HS-27A (cell line): ENCODE data around the gene TAS1R3.

Experiments
- DNase-seq: peaks from one replicate; pipeline ENCODE4 v3.0.0-alpha.2; 2012; ENCODE audit warnings: low read depth, missing footprints

Gene TAS1R3

DNA sequence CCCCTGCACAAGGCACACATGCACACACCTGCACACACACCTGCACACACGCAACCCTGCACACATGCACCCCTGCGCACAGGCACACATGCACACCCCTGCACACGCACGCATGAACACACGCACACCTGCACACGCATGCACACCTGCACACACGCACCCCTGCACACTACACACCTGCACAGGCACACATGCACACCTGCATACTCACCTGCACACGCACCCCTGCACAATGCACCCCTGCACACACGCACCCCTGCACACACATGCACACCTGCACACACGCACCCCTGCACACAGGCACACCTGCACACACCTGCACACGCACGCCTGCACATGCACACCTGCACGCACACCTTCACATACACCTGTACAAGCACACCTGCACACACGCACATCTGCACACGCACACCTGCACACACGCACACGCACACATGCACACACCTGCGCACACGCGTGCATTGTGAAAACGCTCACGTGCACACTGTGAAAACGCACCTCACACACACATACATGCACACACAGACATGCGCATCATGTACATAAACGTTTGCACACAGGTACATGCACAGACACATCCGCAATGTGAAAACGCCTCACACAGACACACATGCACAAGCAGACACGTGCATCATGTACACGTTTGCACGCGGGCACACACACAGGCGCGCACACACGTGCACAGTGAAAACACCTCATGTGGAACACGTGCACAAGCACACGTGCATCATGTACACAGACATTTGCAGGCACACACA is 9.9 kb downstream of the TAS1R3 start:
- no peak for DNase-seq

DNA sequence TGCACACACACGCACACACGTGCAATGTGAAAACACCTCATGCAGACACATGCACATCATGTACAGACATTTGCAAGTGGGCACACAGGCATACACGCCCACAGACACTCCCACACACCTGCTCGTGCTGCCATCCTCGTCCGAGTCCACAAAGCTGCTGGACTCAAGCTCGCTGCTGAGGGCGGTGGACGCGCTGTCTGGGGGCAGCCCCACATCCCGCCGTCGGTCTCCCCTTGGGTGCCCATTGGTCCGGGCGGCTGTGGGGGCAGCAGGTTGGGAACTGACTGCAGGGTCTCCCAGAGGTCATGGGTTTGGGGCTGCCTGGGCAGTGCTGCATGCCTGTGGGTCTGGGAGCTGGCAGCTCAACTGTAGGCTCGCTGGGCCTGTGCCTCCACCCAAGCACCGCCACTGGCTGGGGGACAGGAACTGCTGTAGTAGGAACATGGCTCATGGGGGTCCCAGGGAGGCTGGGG is 10.5 kb downstream of the TAS1R3 start:
- no peak for DNase-seq

DNA sequence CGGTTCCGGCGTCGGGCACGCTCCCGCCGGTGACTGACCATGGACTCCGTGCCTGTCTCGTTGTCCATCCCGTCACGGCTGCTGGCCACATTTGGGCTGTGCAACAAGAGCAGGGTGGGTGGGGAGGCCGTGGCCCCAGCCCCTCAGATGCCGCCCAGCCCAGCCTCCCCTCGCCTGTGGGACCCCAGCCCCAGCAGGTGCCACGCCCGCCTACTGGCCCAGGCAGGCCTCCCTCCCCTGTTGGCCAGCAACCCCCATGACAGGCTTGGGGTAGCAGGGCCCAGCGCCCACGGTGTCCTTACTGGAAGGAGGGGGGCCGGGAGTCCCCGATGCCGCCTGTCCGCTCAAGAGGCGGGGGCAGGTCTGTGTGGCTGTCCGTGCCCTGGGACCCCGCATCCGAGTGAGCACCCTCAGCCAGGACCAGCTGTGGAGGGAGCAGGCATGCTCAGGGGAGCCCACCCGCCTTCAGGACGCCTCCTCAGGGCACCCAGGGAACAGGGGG is 11.0 kb downstream of the TAS1R3 start:
- DNase-seq, result no peak

DNA sequence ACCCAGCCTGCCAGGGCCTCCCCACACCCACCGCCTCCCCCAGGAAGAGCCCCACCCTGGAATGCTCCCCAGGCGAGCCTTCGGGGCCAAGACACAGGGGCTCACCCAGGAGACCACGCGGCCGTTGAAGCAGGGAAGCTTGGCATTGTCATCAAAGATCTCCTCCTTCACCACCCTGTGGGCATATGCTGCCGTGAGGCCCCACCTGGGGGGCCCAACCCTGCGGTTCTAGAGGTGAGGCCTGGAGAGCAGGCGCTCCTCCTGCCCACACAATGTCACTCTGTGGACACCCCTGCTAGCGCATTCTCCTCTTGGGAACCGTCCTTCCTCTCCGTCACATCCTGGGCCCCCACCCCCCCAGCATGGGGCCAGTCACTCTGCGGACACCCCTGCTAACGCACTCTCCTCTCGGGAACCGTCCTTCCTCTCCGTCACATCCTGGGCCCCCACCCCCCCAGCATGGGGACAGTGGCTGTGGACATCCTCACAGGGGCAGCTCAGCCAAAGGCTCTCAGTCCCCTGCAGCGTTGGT is 11.6 kb downstream of the TAS1R3 start:
- DNase-seq, result no peak

- DNase-seq, result no peak
These were observed 12.8 kb downstream of the TAS1R3 start for GRCh38 chr1:1343811-1344421.

DNA sequence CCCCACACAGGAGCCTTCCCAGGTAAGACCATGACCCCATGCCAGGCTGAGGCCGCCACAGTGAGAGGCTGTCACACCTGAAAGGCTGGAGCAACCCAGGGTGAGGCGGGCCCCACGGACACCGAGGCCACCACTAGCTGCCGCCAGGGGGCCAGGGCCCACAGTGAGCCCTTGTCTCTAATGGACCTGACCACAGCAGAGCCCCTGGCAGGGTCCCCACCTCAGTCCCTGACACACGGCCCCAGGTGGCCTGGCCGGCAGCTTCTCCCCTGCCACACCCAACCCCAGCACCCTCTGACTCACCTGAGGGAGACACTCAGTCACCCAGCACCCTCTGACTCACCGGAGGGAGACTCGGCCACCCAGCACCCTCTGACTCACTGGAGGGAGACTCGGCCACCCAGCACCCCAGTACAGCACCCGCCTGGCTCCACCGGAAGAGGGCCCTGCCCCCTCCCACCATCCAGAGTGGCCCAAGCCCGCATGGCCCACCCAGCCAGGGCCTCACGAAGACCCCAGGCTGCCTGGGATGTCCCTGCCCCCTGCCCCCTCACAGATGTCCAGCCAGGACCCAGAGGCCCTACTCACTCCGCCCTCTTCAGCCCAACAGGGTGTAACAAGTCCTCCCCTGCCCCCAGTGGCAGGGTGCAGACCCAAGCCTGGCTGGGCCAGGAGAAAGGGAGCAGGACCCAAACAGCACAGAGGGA is 13.7 kb downstream of the TAS1R3 start:
- DNase-seq, result peak; percentile 86

DNA sequence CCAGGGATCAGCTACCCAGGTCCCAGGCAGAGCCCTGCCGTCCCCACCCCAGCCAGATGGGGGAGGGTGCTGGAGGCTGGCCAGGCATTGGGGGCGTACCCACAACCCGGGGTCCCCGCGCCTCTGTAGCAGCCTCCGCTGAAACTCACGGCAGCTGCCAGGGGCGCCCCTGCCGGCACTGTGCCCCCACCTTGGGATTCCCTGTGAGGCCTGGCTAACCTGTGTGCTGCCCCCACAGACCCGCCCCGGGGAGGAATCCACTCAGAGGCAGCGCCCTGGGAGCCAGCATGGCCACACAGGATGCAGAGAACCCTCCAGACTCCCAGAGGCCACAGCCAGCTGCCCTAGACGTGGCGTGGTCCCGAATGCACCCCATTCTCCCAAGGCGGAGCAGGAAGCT is 14.3 kb downstream of the TAS1R3 start:
- DNase-seq, result no peak

GRCh38 chr1:1345860-1346500 is 14.9 kb downstream of the TAS1R3 start:
- DNase-seq, result no peak

DNA sequence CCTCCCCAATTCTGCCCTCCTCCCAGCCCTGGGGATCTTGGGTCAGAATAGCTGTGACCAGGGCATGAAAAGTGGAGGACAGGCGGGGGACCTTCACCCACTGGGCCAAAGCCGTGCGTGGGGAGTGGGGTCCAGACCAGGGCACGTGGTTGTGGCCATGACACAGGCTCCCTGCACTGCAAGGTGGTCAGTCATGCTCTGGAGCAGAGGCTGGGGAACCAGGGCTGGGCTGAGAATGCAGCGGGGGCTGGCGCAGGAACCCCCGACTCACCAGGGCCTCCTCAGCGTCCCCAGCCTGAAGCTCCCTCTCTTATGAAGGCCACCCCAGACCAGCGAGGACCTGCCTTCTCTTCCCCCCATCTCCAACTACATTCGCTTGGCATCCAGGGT is 15.4 kb downstream of the TAS1R3 start:
- no peak for DNase-seq

GRCh38 chr1:1347026-1347595 is 16.0 kb downstream of the TAS1R3 start:
- DNase-seq, result no peak

- DNase-seq, result no peak
These were observed 16.8 kb downstream of the TAS1R3 start for GRCh38 chr1:1347663-1348419.

- DNase-seq, result no peak
These were observed 17.6 kb downstream of the TAS1R3 start for GRCh38 chr1:1348420-1349255.

GRCh38 chr1:1349256-1350012 is 18.4 kb downstream of the TAS1R3 start, which contains the start of gene DVL1:
Gene DVL1 (minus strand): TSS chr1:1349418. CDS start chr1:1349065, 353 bp downstream.
- no peak for DNase-seq

DNA sequence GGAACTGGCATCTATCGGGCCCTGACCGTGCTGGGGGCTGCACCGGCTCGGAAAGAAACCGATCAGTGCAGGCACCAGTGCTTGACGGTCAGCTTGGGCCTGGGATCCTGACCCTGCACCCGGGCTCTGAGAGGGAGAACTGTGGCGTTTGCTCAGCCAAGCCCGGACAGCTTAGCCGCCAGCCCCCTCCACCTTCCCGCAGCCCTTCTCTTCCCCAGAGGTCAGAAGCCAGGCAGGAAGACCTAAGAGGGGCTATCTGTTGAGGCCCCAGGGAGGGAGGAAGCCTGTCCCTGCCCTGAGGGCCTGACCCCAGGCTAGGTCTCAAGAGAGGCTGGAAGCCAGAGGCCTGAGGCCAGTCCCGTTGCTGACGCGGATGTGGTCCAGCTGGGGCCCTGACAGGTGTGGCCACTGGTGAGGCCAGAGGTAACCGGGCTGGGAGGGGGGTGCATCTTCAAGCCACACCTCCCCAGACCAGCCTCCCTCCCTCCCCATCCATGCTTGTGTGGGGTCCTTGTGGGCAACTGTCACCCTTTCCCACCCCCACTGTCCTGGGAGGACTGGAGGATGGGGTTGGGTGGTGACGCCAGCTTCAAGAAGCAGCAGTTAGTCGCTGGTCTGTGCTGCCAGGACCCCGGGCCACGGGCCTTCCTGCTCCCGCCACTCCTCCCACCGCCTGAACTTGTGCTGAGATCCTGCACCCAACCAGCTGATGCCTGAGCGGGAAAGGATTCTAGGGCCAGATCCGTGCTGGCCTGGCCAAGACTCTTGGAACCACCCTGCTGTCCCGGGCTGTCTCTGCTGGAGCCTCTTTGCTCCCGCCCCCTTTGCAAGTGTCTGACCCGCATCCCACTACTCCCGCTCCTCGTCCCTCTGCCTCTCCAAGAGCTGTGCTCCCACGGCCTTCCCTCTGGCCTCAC is 20.7 kb downstream of the TAS1R3 start:
- no peak for DNase-seq

- DNase-seq, result no peak
These were observed 21.8 kb downstream of the TAS1R3 start for GRCh38 chr1:1352786-1353388.

- no peak for DNase-seq
These were observed 22.5 kb downstream of the TAS1R3 start for GRCh38 chr1:1353389-1354151.
